ENCODE data around the gene SELENOF.

SELENOF gene

DNA sequence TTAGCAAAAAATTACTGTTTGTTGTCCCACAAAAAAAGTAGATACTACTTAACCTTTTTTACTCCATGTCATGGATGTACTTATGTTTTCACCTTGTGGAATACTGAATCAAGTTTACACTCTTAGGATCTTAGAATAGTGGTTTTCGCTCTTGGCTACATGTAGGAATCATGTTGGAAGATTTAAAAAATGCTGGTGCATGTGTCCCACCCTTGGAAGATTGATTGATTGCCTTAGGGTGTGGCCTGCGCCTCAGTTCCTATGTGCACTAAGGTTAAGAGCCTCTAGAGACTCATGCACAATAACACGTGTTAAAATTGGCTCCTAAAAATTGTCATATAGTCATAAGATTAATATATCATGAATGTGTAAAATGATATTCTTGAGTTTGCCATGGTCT is 25.5 kb upstream of the SELENOF start:
- no peaks in the 10 kb centered on the region for H3K27me3 ChIP-seq (replicated peaks)
- in situ Hi-C loops (cut with HindIII; ENCODE audit: low pct_ligation_motif_present, low sequenced_read_pairs), result no loop called here
- DNase-seq, result no peak
- TF ChIP-seq, protein P1, sequence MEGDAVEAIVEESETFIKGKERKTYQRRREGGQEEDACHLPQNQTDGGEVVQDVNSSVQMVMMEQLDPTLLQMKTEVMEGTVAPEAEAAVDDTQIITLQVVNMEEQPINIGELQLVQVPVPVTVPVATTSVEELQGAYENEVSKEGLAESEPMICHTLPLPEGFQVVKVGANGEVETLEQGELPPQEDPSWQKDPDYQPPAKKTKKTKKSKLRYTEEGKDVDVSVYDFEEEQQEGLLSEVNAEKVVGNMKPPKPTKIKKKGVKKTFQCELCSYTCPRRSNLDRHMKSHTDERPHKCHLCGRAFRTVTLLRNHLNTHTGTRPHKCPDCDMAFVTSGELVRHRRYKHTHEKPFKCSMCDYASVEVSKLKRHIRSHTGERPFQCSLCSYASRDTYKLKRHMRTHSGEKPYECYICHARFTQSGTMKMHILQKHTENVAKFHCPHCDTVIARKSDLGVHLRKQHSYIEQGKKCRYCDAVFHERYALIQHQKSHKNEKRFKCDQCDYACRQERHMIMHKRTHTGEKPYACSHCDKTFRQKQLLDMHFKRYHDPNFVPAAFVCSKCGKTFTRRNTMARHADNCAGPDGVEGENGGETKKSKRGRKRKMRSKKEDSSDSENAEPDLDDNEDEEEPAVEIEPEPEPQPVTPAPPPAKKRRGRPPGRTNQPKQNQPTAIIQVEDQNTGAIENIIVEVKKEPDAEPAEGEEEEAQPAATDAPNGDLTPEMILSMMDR (IDR thresholded peaks at IDR 0.05; ENCODE audit: low read depth, low read length, missing control alignments), result no peak
- H3K4me3 ChIP-seq (ENCODE audit: low read depth, low read length), result no peak overlapping the region
- no peaks in the 10 kb centered on the region for H3K36me3 ChIP-seq (replicated peaks)
- no peak overlapping the region for H3K27ac ChIP-seq

- no peak overlapping the region for H3K4me3 ChIP-seq (ENCODE audit: low read depth, low read length)
- no peaks in the 10 kb centered on the region for H3K27me3 ChIP-seq (replicated peaks)
- no peaks in the 10 kb centered on the region for H3K36me3 ChIP-seq (replicated peaks)
- DNase-seq, result no peak
- in situ Hi-C loops (cut with HindIII; ENCODE audit: low pct_ligation_motif_present, low sequenced_read_pairs), result no loop called here
- TF ChIP-seq, protein P1 (IDR thresholded peaks at IDR 0.05; ENCODE audit: low read depth, low read length, missing control alignments), result no peak
- H3K27ac ChIP-seq, result no peak overlapping the region
Measured at GRCh38 chr1:86938855-86939254, 24.9 kb upstream of the SELENOF start.

DNA sequence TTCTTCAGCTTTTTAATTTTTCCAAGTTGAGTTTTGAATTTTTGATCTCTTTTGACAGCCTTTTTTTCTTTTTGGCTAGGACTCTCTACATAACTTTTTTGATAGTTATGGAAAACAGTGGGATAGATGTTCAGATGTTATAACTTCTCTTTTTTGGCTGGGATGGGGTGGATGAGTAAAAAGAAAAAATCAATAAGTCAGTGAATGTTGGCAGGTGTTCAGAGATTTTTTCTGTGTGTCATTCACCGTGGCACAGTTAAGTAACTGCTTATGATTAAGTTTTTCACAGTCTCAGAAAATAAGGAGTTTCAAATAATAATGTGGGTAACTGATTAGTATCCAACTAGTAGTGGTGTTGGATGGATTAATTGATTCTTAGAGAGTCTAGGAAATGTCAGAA is 24.5 kb upstream of the SELENOF start:
- H3K27ac ChIP-seq, result no peak overlapping the region
- DNase-seq, result no peak

DNA sequence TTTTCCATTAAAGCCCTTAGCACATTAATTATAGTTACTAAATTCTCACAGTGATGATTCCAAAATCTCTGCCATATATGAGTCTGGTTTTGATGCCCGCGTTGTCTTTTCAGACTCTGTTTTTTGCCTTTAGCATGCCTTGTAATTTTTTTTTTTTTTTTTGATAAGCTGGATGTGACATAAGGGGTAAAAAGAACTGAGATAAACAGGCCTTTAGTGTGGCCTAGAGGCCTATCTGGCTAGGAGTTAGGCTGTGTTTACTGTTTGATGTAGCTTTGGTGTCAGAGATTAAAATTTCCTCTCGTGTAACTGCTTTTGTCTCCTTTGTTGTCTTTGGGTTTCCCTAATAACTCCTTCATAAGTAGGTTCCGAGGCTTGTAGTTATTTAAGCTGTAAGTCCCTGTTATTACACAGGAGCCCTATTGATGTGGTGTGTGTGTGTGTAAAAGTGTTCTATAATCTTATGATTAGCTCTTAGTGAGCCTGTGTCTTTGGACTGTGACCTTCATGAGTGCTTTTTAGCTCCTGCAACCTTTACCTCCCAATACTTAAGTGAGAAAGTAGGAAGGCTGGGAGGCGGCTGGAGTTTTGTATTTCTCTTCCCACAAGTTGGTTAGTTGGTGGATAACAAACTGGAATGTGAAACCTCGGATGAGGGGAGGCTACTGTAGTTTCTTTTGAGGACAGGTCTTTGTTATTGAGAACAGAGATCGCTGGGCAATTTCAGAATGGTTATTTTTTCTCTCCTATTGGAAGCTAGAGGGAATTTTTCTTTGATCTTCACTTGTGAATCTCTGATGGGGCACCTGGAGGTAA is 19.8 kb upstream of the SELENOF start:
- H3K36me3 ChIP-seq (replicated peaks), result no peaks in the 10 kb centered on the region
- no peak overlapping the region for H3K27ac ChIP-seq
- H3K27me3 ChIP-seq (replicated peaks), result no peaks in the 10 kb centered on the region
- H3K4me3 ChIP-seq (ENCODE audit: low read depth, low read length), result no peak overlapping the region
- DNase-seq, result no peak
- TF ChIP-seq, protein P1 (IDR thresholded peaks at IDR 0.05; ENCODE audit: low read depth, low read length, missing control alignments), result no peak
- in situ Hi-C loops (cut with HindIII; ENCODE audit: low pct_ligation_motif_present, low sequenced_read_pairs), result no loop called here

More for the DNA sequence above, 24.5 kb upstream of the SELENOF start:
- TF ChIP-seq, protein P1 (IDR thresholded peaks at IDR 0.05; ENCODE audit: low read depth, low read length, missing control alignments), result no peak
- Histone ChIP-seq H3K4me3 (ENCODE audit: low read depth, low read length) (no peak overlapping the region), H3K27me3 (replicated peaks) (no peaks in the 10 kb centered on the region), H3K36me3 (replicated peaks) (no peaks in the 10 kb centered on the region)
- in situ Hi-C loops (cut with HindIII; ENCODE audit: low pct_ligation_motif_present, low sequenced_read_pairs), result no loop called here

GRCh38 chr1:86933051-86933450 is 19.1 kb upstream of the SELENOF start:
- Histone ChIP-seq H3K27ac (no peak overlapping the region), H3K27me3 (replicated peaks) (no peaks in the 10 kb centered on the region), H3K4me3 (ENCODE audit: low read depth, low read length) (no peak overlapping the region), H3K36me3 (replicated peaks) (no peaks in the 10 kb centered on the region)
- TF ChIP-seq, protein P1 (IDR thresholded peaks at IDR 0.05; ENCODE audit: low read depth, low read length, missing control alignments), result no peak
- in situ Hi-C loops (cut with HindIII; ENCODE audit: low pct_ligation_motif_present, low sequenced_read_pairs), result no loop called here
- DNase-seq, result no peak

DNA sequence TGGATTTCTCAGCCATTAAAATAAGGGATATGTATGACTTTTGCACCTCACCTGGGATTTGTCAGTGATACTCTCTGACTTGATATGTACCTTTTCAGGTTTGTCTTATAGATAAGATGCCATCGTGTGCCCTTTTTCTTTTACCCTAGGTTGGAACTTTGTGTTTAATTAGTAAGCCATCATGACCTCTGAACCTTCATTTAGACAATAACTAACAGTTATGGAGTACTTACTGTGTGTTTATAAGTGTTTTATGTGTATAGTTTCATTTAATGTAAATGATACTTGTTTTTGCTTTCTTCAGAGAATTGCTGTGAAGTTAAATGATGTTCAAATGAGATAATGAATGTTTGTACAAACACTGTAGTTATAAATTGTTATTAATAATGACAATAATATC is 14.9 kb upstream of the SELENOF start:
- TF ChIP-seq, protein P1 (IDR thresholded peaks at IDR 0.05; ENCODE audit: low read depth, low read length, missing control alignments), result no peak
- in situ Hi-C loops (cut with HindIII; ENCODE audit: low pct_ligation_motif_present, low sequenced_read_pairs), result no loop called here
- Histone ChIP-seq H3K27me3 (replicated peaks) (no peaks in the 10 kb centered on the region), H3K36me3 (replicated peaks) (no peaks in the 10 kb centered on the region), H3K4me3 (ENCODE audit: low read depth, low read length) (no peak overlapping the region), H3K27ac (no peak overlapping the region)
- no peak for DNase-seq
